NCI-H2196 (cell line): ENCODE measurements around the gene TWSG1.
A peak's percentile ranks its signal among the peaks of the same experiment; 100 is the strongest.
"Not testable (repeated sequence)": the region's sequence is repeated elsewhere in the genome, so short reads cannot be mapped to it uniquely, and the experiment has no call there.

Experiments used
- DNase-seq: peaks from one replicate; lab custom pipeline; 2025; ENCODE audit not compliant: unreplicated experiment; lab: John Stamatoyannopoulos, UW

TWSG1 gene

GRCh38 chr18:9334973-9335696 lies 562 bp downstream of the TWSG1 start:
- DNase-seq: peak; percentile 36

- DNase-seq: no peak
Observed at GRCh38 chr18:9335697-9336045, 1.1 kb downstream of the TWSG1 start.

GRCh38 chr18:9336827-9337226 lies 2.3 kb downstream of the TWSG1 start:
- DNase-seq: no peak

GRCh38 chr18:9337873-9338272 lies 3.3 kb downstream of the TWSG1 start:
- DNase-seq: no peak

GRCh38 chr18:9340472-9340871 lies 5.9 kb downstream of the TWSG1 start:
- no peak for DNase-seq

- no peak for DNase-seq
Observed at GRCh38 chr18:9343577-9343976, 9.0 kb downstream of the TWSG1 start.

- no peak for DNase-seq
Observed at GRCh38 chr18:9346775-9347174, 12.2 kb downstream of the TWSG1 start.

GRCh38 chr18:9348079-9348671 lies 13.6 kb downstream of the TWSG1 start:
- no peak for DNase-seq

- DNase-seq: no peak
Observed at GRCh38 chr18:9348766-9349165, 14.2 kb downstream of the TWSG1 start.

- DNase-seq: no peak
Observed at GRCh38 chr18:9353596-9353995, 19.0 kb downstream of the TWSG1 start.

- DNase-seq: no peak
Observed at GRCh38 chr18:9354256-9354655, 19.7 kb downstream of the TWSG1 start.

GRCh38 chr18:9356976-9357375 lies 22.4 kb downstream of the TWSG1 start:
- DNase-seq: no peak

GRCh38 chr18:9359796-9360195 lies 25.2 kb downstream of the TWSG1 start:
- DNase-seq: no peak

GRCh38 chr18:9361191-9361590 lies 26.6 kb downstream of the TWSG1 start:
- DNase-seq: no peak

GRCh38 chr18:9362869-9363268 lies 28.3 kb downstream of the TWSG1 start:
- DNase-seq: no peak

GRCh38 chr18:9364242-9364641 lies 29.7 kb downstream of the TWSG1 start:
- no peak for DNase-seq

GRCh38 chr18:9365406-9365805 lies 30.8 kb downstream of the TWSG1 start:
- no peak for DNase-seq

- no peak for DNase-seq
Observed at GRCh38 chr18:9366126-9366714, 31.6 kb downstream of the TWSG1 start.

- not testable (repeated sequence) for DNase-seq
Observed at GRCh38 chr18:9373254-9373653, 38.7 kb downstream of the TWSG1 start.

- DNase-seq: no peak
Observed at GRCh38 chr18:9379118-9379517, 44.5 kb downstream of the TWSG1 start.

- DNase-seq: no peak
Observed at GRCh38 chr18:9380101-9380500, 45.5 kb downstream of the TWSG1 start.

- DNase-seq: no peak
Observed at GRCh38 chr18:9380621-9381395, 46.2 kb downstream of the TWSG1 start.
